Adipose tissue (tissue), 3 donors: Measurements from ENCODE around the gene MACROD1. TPM values are rescaled to one million over a fixed set of nuclear protein-coding genes. Genes with fewer than 3 reads are reported as not detected.

Experiments used
- H3K27ac ChIP-seq: one replicate; pipeline ENCODE4 v1.5.1; 2013; ENCODE audit warnings: low read depth, low read length
- WGBS, 3 donors: extraction: QIAGEN DNeasy Blood & Tissue Kit; methylation state at CpG; one replicate each; pipeline ENCODE4 v1.1.7; 2013; 5-methylcytosine and 5-hydroxymethylcytosine counted together
- polyA plus RNA-seq, 3 donors: library from polyadenylated mRNA; stranded (reverse); fragments of 200-250 nt; gene quantifications; one replicate each; pipeline ENCODE4 v1.2.3, GENCODE V29; 2013
- donor health status: healthy with polysubstance abuse.
- donor health status: Bipolar disorder and iron deficiency.
- donor health status: healthy.

Gene MACROD1
- polyA plus RNA-seq, 3 donors, result 27.6 to 66.7 (median 38.7) TPM

DNA sequence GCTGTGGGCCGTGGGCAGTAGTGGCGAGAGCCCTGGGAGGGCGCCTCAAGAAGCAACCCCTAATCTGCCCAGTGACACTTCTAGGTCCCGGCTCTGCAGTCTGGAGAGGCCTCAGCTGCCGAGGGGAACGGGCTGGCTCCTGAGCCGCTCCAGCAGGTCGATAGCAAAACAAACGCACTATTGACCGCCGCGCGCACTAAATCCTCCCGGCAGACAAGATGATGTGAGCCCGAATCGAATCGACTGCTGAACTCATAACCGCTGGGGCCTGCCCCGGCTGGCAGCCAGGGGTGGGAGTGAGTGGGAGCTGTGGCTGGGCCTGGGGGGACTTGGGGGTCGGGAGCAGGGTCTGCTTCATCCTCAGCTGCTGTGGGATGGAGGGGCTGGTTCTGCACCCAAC, 94.1 kb downstream of the MACROD1 start:
- no peak overlapping the region for H3K27ac ChIP-seq
- WGBS, 3 donors, result 73 to 86% (median 78%) methylated on average over 20 of the region's 20 CpGs

DNA sequence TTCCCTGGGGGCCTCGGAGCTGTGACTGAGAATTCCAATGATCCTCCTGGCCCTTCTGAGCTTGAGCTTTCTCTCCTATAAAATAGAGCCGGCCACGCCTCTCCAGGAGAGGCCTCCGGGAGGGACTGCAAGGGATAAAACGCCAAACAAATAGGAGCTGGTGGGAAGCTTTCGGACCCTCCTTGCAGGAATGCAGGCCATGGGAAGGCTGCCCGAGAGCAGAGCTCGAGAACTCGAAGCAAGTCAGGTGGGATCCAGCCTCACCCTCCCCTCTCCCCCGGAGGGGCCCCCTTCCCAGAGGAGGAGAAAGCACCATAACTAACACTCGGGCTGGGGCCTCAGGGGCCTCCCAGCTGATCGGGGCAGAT, 95.6 kb downstream of the MACROD1 start:
- no peak overlapping the region for H3K27ac ChIP-seq
- WGBS, 3 donors, result 78 to 87% (median 80%) methylated on average over 12 of the region's 12 CpGs

DNA sequence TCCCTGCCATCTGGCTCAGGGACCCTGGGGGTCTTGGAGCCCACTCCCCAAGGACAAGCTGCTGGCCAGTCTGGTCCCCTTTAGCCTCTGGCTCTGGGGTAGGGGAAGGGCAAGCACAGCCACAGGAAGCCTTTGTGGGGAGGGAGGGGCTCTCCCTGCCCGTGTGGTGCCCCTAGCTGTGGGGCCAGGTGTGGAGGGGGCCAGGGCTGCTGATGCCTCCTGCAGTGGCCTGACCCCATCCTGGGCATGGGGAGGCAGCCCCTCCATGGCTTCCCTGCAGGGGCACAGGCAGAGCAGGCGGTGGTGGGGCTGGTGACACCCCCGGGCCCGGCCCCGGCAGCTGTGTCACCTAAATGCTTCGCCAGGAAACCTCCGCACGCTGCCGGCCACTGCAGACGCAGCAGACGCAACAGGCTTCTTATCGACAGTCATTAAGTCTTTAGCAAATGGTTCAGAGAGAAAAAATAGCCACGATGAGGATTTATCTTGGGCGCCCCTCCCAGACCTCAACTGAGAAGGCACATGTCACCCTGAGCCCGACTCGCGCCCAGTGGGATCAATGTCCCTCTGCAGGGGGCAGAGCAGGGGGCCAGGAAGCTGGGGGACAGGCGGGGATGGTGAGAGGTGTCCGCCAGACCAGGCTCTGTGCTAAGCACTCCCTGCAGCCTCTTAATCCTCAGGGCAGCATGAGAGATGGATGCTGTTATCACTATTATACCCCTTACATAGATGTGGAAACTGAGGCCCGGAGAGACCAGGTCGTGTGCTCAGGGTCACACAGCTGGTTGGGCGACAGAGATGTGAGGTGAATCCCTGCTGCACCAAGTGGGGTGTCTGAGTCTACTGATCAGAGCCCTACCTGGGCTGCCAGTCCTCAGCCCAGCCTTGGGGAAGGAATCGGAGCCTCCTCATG, 96.3 kb downstream of the MACROD1 start:
- 80 to 85% (median 83%) methylated on average over 23 of the region's 23 CpGs for WGBS, 3 donors
- no peak overlapping the region for H3K27ac ChIP-seq

DNA sequence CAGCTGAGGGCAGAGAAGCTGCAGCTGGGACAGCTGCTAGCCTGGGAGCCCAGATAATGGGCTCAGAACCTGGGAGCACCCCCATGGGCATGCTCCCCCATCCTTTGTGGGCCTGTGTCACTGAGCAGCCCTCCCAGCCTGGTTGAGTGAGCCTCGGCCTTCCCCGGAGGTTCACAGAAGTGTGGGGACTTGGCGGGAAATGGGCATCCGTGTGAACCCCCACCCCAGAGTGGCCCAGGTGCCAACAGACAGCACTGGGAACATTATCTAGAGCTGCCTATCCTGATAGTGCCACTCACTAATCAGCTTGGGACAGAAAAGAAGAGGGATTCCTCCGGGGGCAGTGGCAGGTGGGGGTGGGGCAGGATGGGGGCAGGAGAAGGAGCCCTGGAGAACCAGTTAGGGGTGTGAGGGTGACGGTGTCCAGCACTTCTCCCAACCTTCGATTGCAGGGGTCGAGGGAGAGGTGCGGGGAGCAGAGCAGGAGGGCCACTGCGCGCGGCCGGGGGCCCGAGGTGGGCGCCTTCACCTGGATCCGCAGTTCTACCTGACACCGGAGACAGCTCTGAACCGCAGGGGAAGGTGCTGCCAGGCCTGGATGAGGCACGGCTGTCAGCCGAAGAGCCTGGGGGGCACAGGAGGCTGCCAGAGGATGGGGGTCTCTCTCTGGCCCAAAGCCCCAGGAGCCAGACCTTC, 97.1 kb downstream of the MACROD1 start:
- H3K27ac ChIP-seq, result no peak overlapping the region
- WGBS, 3 donors, result 88 to 94% (median 93%) methylated on average over 20 of the region's 20 CpGs

DNA sequence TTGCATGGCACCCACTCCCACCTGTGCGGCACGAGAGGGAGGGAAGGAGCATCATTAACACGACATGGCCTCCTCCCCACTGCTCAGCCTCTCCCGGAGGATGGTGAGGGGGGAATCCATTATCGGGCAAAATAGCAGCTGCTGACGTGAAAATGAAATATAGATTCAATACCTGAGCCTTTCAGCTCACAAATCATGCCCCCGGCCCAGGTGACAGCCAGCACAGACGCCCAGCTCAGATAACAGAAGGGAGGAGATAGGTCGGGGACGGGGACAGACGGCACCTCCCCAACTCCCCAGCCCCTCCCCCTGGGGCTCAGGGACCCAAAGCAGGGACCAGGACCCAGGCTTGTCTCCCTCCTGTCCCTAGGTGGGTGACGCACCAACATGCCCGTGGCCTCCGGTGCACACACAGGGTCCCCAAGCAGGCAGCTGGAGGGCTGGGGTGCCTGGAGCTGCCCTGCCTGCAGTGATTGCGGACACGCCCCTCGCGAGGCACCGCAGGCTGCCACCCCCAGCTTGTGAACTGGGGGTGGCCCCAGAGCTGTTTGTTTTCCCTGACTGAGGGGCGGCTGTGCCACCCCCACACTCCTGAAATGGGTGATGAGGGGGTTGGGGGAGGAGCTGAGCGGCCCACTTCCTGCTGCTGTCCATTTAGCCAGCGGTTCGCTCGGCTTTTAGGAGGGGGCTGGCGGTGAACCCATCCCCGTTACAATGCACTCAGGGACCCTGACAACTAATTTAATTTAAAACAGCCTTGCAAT, 98.5 kb downstream of the MACROD1 start:
- no peak overlapping the region for H3K27ac ChIP-seq
- WGBS, 3 donors, result 64 to 73% (median 65%) methylated on average over 26 of the region's 26 CpGs

DNA sequence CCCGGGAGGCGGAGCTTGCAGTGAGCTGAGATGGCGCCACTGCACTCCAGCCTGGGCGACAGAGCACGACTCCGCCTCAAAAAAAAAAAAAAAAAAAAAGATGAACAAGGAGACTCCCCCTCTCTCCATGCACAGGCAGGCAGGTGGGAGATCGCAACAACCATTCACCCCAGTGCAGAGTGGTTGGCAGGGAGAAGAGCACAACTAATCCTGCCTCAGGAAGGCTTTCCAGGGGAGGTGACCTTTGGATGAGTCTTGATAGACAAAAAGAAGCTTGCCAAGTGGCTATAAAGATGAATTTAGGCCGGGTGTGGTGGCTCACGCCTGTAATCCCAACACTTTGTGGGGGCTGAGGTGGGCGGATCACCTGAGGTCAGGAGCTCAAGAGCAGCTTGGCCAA, 100.2 kb downstream of the MACROD1 start:
- 89 to 97% (median 97%) methylated on average over 7 to 10 of the region's 10 CpGs for WGBS, 3 donors
- H3K27ac ChIP-seq, result no peak overlapping the region

DNA sequence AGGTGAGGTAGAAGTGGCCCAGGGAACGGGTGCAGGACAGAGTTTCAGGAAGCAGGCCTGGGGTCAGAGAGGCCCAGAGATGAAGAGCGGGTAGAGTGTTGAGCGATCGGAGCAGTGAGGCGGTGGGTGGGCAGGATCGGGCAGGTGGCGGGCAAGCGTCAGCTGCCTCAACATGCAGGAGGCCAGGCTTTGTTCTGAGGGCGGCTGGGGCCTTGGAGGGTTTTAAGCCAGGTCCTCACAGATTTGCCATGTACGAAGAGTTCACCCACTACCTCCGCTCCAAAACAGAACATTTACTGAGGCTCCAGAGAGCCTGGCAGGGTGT, 100.8 kb downstream of the MACROD1 start:
- H3K27ac ChIP-seq, result no peak overlapping the region
- 96 to 98% (median 96%) methylated on average over 11 of the region's 11 CpGs for WGBS, 3 donors

DNA sequence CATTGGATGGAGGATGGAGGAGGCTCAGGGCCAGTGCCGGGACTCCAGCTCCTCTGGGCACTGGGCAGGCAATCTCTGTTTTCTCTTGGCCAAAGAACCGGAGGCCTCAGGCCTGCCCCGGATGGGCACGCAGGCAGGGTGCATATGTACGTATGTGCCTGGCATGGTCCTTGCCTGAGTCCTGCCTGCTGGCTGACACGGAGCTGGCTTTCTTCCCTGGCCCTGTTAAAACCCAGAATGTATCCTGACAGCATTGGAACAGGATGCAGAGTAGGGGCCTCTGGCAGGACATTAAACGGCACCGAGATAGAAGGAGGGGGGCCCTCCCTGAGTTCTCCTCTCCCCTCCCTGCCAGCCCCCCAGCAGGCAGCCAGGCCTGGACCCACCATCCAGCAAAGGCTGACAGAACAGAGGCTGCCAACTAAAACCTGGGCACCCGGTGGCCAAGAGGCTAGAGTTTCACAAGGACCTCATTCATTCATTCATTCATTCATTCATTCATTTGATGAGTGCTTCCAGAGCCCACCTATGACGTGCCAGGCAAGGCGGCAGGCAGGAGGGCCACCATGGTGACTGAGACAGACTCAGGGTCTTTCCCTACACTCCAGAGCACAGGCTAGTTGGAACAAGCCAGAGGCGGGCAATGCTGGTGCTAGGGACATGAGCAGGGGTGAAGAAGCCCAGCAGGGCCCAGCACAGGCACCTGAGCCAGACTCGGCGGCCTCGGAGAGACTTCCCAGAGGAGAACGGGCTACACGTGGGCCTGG, 101.4 kb downstream of the MACROD1 start:
- no peak overlapping the region for H3K27ac ChIP-seq
- 86 to 91% (median 88%) methylated on average over 17 of the region's 17 CpGs for WGBS, 3 donors

DNA sequence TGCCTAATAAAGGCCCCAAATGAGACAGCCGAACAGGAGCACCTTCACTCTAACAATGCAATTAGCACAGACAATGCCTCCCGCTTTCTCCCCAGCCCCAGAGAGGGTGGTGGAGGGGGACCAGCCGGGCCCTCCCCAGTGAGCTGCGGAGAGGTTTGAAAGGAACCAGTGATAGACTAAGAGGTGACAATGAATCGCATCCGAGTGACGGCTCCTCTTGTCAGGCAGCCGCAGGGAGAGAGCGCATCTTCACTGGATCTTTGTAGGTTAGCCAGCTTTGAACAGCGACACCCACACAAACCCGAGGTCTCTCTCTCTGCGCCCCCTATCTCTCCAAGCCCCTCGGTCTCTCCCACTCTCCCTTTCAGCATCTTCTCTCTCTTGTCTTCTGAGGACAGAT, 102.1 kb downstream of the MACROD1 start:
- no peak overlapping the region for H3K27ac ChIP-seq
- WGBS, 3 donors, result 90 to 96% (median 93%) methylated on average over 13 of the region's 13 CpGs

DNA sequence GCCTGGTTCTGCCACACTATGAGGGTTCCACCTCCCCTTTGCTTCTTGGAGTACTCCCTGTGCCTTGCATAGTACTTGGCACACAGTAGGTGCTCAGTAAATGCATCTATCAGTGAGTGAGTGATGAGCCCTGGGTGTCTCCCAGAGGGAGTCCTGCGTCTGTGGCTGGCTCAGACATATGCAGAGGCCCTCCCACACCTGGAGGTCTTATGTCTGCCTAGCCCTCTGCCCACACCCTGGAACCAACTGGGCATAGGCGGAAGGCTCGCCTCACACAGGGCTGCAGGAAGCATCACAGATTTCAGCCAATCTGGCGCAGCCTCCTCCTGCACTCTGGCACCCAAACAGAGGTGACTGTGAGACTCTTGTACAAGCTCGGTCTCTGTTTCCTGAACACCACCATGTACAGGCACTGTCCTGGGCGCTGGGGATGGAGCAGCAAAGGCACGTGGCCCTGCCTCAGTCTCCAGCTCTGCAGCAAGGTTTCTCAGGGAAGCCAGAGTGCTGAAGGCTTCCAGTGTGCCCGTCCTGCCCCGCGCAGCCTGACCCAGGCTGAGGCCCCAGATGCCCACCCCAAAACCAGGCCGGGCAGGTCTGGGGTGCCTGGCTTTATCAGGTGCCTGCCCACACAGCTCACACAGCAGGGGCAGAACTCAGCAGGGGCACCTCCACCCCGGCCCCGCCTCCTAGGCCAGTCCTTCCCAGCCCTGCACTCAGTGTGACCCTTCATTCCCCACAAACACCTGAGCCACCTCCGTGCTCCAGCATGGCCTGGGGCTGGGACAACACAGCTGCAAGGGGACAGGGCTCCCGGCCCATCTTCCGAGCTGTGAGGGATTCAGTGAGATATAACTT, 103.5 kb downstream of the MACROD1 start:
- WGBS, 3 donors, result 90 to 95% (median 92%) methylated on average over 16 of the region's 16 CpGs
- no peak overlapping the region for H3K27ac ChIP-seq

DNA sequence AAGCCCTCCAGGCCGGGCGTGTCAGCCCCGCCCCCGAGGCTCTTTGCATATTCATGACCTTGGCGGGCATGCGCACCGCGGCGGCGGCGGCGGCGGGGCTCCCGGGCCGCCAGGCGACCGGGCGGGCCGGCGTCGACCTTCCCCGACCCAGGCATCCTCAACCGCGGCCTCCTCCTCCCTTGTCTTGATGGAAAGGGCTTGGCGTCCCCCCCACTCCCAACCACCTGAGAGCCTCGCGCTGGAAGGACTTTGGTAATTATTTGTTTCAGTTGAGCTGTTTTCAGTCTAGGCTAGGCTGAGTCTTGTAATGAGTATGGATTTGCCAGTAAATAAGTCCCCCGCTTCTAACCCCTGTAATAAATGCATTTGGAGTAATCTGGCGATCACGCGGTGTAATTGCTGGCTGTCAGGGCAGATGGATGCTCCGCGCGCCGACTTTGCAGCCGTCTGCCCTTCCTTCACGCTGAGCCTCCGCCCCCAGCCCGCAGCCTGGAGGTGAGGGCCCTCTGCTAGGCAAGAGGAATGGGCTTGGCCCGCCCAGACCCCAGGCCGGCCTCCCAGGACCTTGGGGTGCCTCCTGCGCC, 105.0 kb downstream of the MACROD1 start:
- 3 to 13% (median 3%) methylated on average over 38 to 42 of the region's 42 CpGs for WGBS, 3 donors
- no peak overlapping the region for H3K27ac ChIP-seq

DNA sequence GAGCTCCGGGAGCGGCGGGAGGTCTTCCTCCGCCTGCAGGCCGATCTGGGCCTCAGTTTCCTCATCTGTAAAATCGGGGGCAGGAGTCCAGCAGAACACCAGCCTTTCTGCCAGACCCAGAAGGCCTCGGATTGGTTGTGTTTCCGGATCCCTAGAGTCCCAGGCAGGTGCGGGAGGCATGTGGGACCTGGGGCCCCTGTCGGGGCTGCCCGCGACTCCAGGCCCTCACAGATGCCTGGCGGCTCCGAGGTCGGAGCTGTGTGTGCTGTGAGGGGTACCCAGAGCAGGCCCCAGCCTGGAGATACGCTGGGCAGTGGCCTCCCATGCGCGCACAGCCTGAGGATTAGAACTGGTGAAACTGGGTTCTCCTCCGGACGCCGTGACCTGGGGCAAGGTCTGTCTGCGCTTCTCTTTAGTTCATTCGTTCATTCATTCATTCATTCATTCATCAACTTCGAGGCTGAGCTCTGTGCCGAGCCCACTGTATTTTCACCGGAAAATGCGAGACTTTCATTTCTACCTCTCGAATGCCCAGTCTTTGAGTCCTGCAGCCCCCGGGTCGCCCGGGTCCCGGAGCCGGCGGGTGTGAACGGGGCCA, 105.6 kb downstream of the MACROD1 start:
- WGBS, 3 donors, result 22 to 42% (median 24%) methylated on average over 35 of the region's 35 CpGs
- H3K27ac ChIP-seq, result no peak overlapping the region

DNA sequence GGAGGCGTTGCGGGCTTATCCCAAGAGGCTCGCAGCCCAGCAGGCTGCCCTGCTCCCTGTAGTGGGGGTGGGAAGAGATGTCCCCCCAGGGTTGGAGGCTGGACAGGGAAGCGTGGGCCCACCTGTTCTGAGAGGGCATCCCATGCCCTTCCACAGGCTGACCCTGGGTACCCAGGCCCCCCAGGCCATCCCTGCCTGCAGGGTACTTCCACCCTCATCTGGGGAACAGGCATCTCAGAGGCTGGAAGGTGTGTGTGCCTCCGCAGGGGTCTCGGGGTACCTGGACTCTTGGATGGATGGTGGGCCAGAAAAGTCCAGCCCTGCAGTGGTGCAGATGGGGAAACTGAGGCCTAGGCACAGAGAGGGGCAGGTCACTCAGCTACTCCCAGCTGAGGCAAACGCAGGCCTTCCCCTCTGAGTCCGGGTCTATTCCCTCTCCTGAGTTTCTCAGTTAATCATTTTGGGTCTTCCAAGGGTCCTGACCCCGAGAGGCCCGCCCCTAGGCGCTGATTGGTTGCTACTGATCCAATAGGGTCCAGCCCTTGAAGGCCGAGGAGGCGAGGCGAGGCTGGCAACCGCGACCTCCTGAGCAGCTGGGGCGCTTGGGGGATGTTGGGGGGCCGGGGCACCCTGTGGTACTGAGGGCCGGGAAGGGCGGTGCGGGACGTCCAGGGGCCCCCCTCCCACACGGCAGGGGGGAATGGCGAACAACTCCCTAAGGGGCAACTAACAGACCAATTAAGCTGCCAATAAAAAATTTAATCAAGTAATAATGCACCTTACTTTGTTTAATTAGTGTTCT, 106.4 kb downstream of the MACROD1 start:
- H3K27ac ChIP-seq, result no peak overlapping the region
- WGBS, 3 donors, result 71 to 89% (median 77%) methylated on average over 23 to 24 of the region's 24 CpGs

DNA sequence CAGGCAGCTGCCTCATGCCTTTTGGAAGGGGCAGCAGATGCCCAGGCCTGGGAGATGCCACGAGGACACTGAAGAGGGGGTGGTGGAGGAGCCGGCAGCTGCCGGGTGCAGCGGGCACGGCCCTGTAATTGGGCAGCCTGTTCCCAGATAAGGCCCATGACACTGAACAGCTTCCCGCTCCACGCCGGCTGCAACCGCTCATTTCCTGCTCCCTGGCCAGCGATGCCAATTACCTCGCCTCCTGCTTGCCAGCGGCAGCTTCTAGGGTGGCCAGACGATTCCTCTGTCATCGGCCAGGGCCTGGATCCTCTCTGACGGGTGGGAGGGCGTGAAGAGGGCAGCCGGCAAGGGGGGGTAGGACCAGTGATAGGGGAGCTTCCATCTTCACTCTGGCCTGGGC, 107.4 kb downstream of the MACROD1 start:
- H3K27ac ChIP-seq, result no peak overlapping the region
- WGBS, 3 donors, result 88 to 95% (median 95%) methylated on average over 17 of the region's 17 CpGs

DNA sequence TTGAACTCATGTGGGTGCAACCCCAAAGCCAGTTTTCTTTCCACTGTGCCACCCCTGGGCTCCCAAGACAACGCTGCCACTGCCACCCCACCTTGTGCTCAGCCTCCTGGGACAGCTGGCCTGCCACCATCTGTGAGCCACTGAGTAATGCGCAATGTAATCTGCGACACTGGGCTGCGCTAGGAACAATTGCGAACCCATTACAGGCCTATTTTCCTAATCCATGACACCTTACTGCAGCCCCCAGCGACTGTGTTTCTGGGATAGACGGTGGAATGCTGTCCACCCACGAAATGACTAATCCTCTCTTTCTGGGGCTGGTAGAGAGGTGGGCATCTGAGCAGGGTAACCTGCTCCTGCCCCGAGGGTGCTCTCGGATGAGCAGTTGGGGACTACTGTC, 108.0 kb downstream of the MACROD1 start:
- WGBS, 3 donors, result 91 to 97% (median 94%) methylated on average over 10 of the region's 10 CpGs
- H3K27ac ChIP-seq, result no peak overlapping the region

DNA sequence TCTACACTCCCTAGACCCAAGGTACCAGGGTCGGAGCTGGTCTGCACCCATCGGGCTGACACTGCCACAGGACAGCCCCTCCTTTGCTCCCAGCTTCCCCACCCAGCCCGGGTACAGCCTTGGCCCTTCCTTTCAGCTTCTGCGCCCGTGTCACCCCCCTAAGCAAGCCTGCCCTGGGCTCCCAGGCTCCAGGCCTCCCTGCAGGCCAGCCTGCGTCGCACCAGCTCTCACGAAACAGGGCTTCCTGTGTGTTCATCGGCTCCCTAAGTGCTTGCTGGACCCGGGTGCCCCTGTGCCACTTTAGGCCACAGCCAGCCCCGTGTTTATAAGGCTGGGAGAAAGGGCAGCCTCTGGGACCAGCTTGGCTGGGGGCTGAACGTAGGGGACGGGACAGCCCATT, 109.1 kb downstream of the MACROD1 start:
- 85 to 89% (median 88%) methylated on average over 13 of the region's 13 CpGs for WGBS, 3 donors
- H3K27ac ChIP-seq, result no peak overlapping the region
